Transverse colon (tissue), 4 donors: ENCODE measurements around the gene TRAPPC3L. TPM values are rescaled to one million over a fixed set of nuclear protein-coding genes. Genes with fewer than 3 reads are reported as not detected.

Experiments used
- DNase-seq: peaks from one replicate; pipeline ENCODE4 v3.0.0-alpha.2; 2019
- H3K27ac ChIP-seq, 4 donors: fragments of 200-600 bp; sonication (generic); 2 replicates each; pipeline ENCODE4 v1.5.1; 2016 to 2018; ENCODE audit warnings: inconsistent platforms in 4 of 4
- H3K27me3 ChIP-seq: fragments of 200-600 bp; sonication (generic); 2 replicates; pipeline ENCODE4 v1.5.1; 2017; ENCODE audit warnings: inconsistent platforms
- H3K36me3 ChIP-seq, 4 donors: fragments of 200-600 bp; sonication (generic); 2 replicates each; pipeline ENCODE4 v1.5.1; 2017 to 2019; ENCODE audit warnings: inconsistent platforms in 4 of 4
- H3K4me1 ChIP-seq, 4 donors: fragments of 200-600 bp; sonication (generic); 2 replicates each; pipeline ENCODE4 v1.5.1; 2017 to 2020; ENCODE audit warnings: inconsistent platforms in 4 of 4
- H3K4me3 ChIP-seq, 4 donors: fragments of 200-600 bp; sonication (generic); 1 replicate in 1 of 4; 2 replicates in 3 of 4; pipeline versions ENCODE4 v1.5.1 to v1.6.1; 2017 to 2019; ENCODE audit warnings: inconsistent platforms in 4 of 4
- H3K9me3 ChIP-seq, 2 donors: fragments of 200-600 bp; sonication (generic); 2 replicates each; pipeline ENCODE4 v1.5.1; 2017 to 2019; ENCODE audit warnings: inconsistent platforms in 2 of 2
- CTCF ChIP-seq, 5 experiments: fragments of 200-600 bp in 3 of 5; fragments of 450-650 bp in 2 of 5; sonication (generic) in 3 of 5; IDR thresholded peaks; 1 replicate in 2 of 5; 2 replicates in 3 of 5; pipeline ENCODE4 v1.5.1; 2016 to 2017; ENCODE audit warnings: antibody characterized with exemption in 5 of 5, inconsistent platforms in 3 of 5, mild to moderate bottlenecking in 2 of 5, moderate library complexity in 1 of 5
- EP300 ChIP-seq: sonication (generic); formaldehyde crosslinking; IDR thresholded peaks from one replicate; pipeline ENCODE4 v1.6.1; 2017; ENCODE audit warnings: antibody characterized with exemption, low read depth
- POLR2A ChIP-seq: fragments of 450-650 bp; IDR thresholded peaks from one replicate; pipeline ENCODE4 v1.6.1; 2016; ENCODE audit warnings: antibody characterized with exemption, mild to moderate bottlenecking, moderate library complexity
- POLR2AphosphoS5 ChIP-seq, 3 donors: sonication (generic); formaldehyde crosslinking; IDR thresholded peaks; one replicate each; pipeline ENCODE4 v1.6.1; 2016; ENCODE audit warnings: antibody characterized with exemption in 3 of 3
- WGBS, 2 donors: methylation state at CpG; one replicate each; pipeline ENCODE4 v1.1.5; 2018; ENCODE audit warnings: low coverage in 1 of 2; 5-methylcytosine and 5-hydroxymethylcytosine counted together
- in situ Hi-C, 4 donors: fragments of 200-750 bp; cut with MboI; loops; one replicate each; pipeline versions ENCODE4 v1.15.0 to v1.15.1; 2017; ENCODE audit warnings: low sequenced_read_pairs in 3 of 4, low pct_ligation_motif_present in 1 of 4, low pct_unique_long_range_greater_than_20kb in 1 of 4
- intact Hi-C: fragments of 100-400 bp; cut with DNase I; formaldehyde crosslinking; loops from one replicate; pipeline ENCODE4 v1.15.1; 2023; ENCODE audit warnings: low total_unique reads
- total RNA-seq, 4 donors: library from RNA; depleted of rRNA; stranded (reverse); fragments of >200 nt; gene quantifications; one replicate each; pipeline ENCODE4 v1.1.0, GENCODE V29; 2016

The TRAPPC3L gene
- total RNA-seq, 4 donors from 2014 or later = not detected

DNA sequence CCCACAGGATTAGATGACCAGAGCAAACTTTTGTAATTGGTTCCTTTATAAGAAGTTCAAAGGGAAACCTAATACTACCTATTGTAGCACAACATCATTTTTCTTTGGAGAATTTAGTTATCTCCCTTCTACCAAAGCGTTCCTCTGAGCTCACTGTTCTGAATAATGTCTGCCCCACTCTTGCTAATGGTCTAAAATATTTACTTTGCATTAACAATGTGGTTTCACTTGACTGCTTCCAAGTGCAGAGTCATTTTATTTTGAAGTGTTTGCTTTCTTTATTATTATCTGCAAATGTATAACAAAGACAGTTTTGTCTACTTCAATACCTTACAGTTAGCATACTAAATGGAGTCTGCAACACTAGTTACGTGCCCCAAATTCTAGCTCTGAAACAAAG, 15.0 kb downstream of the TRAPPC3L start:
- 42 to 54% methylated on average over 2 of the region's 2 CpGs for whole genome bisulfite sequencing, 2 donors
- TF ChIP-seq CTCF (IDR thresholded peaks at IDR 0.05) = no peak
- TF ChIP-seq POLR2A = no peak
- TF ChIP-seq EP300 = no peak
- TF ChIP-seq POLR2AphosphoS5 (IDR thresholded peaks at IDR 0.05) = no peak
- peaks cover 6% of the 10 kb centered on the region for H3K27me3 ChIP-seq
- H3K9me3 ChIP-seq = no peaks in the 10 kb centered on the region
- intact Hi-C loops = loop anchor here (10.0 kb wide), 1 partner anchor 246 kb away; no protein-coding TSS in a partner anchor
- no peaks in the 10 kb centered on the region for H3K4me1 ChIP-seq
- H3K27ac ChIP-seq = no peak overlapping the region
- no peak overlapping the region for H3K4me3 ChIP-seq
- DNase-seq = no peak
- H3K36me3 ChIP-seq = no peaks in the 10 kb centered on the region
- in situ Hi-C loops = loop anchor here (10.0 kb wide), 4 partner anchors 236 to 266 kb away; partner anchors contain the start of gene TSPYL1 (in 1 of the 4)

DNA sequence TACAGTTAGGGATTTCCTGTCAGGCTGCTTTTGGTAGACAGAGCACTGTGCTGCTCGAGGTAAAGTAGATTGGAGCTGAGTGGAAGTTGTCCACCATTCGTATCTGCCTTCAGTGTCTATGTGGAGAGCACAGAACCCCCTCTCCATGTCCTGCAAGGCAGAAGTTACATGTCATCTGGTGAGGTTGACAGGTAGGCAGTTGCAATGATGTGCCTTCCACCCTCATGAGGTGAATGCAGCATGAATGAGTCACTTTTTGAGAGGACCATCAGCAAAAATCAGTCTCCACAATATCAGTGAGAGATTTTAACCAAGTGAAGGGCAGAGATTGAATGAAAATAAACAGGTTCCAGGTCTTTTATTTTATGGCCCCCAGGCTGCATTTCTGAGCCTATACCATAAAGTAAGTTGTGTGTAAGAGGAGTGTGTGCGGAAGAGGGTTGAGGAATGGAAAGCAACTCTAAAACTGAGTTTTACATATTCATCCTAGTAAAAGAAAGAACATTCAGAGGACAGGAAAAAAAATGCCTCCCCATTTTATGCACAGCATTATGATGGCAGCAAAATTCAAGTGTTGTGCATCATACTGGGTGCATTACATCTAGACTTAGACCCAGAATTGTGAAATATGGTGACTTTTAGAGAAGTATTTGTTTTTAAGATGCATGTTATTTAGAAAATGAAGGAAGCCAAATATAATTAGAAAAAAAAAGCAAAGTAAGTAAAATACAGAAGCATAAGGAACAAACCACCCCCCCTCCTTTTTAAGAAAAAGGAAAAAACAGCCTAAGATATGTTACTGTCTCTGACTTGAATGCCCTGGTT, 15.8 kb downstream of the TRAPPC3L start:
- no peak overlapping the region for H3K4me3 ChIP-seq
- 88 to 91% methylated on average over 1 to 3 of the region's 3 CpGs for WGBS, 2 donors
- TF ChIP-seq POLR2A (no peak), EP300 (no peak), POLR2AphosphoS5 (IDR thresholded peaks at IDR 0.05) (no peak), CTCF (IDR thresholded peaks at IDR 0.05) (no peak)
- H3K36me3 ChIP-seq = no peaks in the 10 kb centered on the region
- in situ Hi-C loops (loop anchor here (10.0 kb wide), 4 partner anchors 235 to 265 kb away; partner anchors contain the start of gene TSPYL1 (in 1 of the 4)), intact Hi-C loops (loop anchor here (10.0 kb wide), 1 partner anchor 245 kb away; no protein-coding TSS in a partner anchor)
- no peaks in the 10 kb centered on the region for H3K4me1 ChIP-seq
- H3K27ac ChIP-seq = no peak overlapping the region
- DNase-seq = no peak
- peaks cover 6% of the 10 kb centered on the region for H3K27me3 ChIP-seq
- no peaks in the 10 kb centered on the region for H3K9me3 ChIP-seq

GRCh38 chr6:116528780-116529179, 16.7 kb downstream of the TRAPPC3L start:
- peaks cover 6% of the 10 kb centered on the region for H3K27me3 ChIP-seq
- intact Hi-C loops = no loop called here
- WGBS, 2 donors = 62 to 72% methylated on average over 3 of the region's 3 CpGs
- H3K4me3 ChIP-seq = no peak overlapping the region
- H3K4me1 ChIP-seq = no peaks in the 10 kb centered on the region
- TF ChIP-seq CTCF (IDR thresholded peaks at IDR 0.05) (no peak), POLR2AphosphoS5 (IDR thresholded peaks at IDR 0.05) (no peak), POLR2A (no peak), EP300 (no peak)
- no peaks in the 10 kb centered on the region for H3K36me3 ChIP-seq
- no peak overlapping the region for H3K27ac ChIP-seq
- H3K9me3 ChIP-seq = no peaks in the 10 kb centered on the region
- in situ Hi-C loops = no loop called here
- no peak for DNase-seq

GRCh38 chr6:116528133-116528532, 17.4 kb downstream of the TRAPPC3L start:
- peaks cover 6% of the 10 kb centered on the region for H3K27me3 ChIP-seq
- H3K36me3 ChIP-seq = no peaks in the 10 kb centered on the region
- H3K27ac ChIP-seq = no peak overlapping the region
- in situ Hi-C loops (no loop called here), intact Hi-C loops (no loop called here)
- no peaks in the 10 kb centered on the region for H3K9me3 ChIP-seq
- H3K4me3 ChIP-seq = no peak overlapping the region
- DNase-seq = no peak
- WGBS, 2 donors = 73 to 82% methylated on average over 1 of the region's 1 CpG
- no peak for TF ChIP-seq POLR2A
- TF ChIP-seq EP300 = no peak
- no peak for TF ChIP-seq POLR2AphosphoS5 (IDR thresholded peaks at IDR 0.05)
- no peak for TF ChIP-seq CTCF (IDR thresholded peaks at IDR 0.05)
- H3K4me1 ChIP-seq = no peaks in the 10 kb centered on the region
